ENCODE results near the gene CLPTM1. TPM values are rescaled to one million over a fixed set of nuclear protein-coding genes. Genes with fewer than 3 reads are reported as not detected.

The CLPTM1 gene
- total and polyA plus RNA-seq, 2 donors (not counting 3 experiments of a cell fraction or from before 2014, with no cell fraction given), result 108 to 176 TPM

- Histone ChIP-seq H4K20me1 (replicated peaks; ENCODE audit: control insufficient read depth, extremely low read depth, insufficient read depth, low read length) (peaks cover 3% of the 10 kb centered on the region), H3K4me2 (ENCODE audit: insufficient read depth, low read length) (no peak overlapping the region), H3K9ac (replicated peaks; ENCODE audit: extremely low read depth, insufficient read depth, low read length) (no peak overlapping the region), H3K4me3 (replicated peaks in 1 of 3; ENCODE audit: insufficient read depth in 1 of 3, low read depth in 1 of 3, low read length in 3 of 3) (no peak overlapping the region), H3K79me2 (ENCODE audit: control insufficient read depth, insufficient read depth, low read length) (peaks cover 16% of the 10 kb centered on the region), H3K9me1 (replicated peaks; ENCODE audit: control insufficient read depth, extremely low read depth, insufficient read depth, low read length) (no peaks in the 10 kb centered on the region), H3K4me1 (ENCODE audit: control insufficient read depth, extremely low read depth, insufficient read depth, low read length) (peaks cover 11% of the 10 kb centered on the region), H3K27me3 (ENCODE audit: control insufficient read depth in 2 of 2, insufficient read depth in 2 of 2, low read length in 2 of 2) (no peaks in the 10 kb centered on the region), H3K27ac (ENCODE audit: insufficient read depth, low read depth, low read length) (no peak overlapping the region), H2AFZ (ENCODE audit: low read depth, low read length) (no peak overlapping the region), H3K36me3 (ENCODE audit: control insufficient read depth in 2 of 2, extremely low read depth in 1 of 2, insufficient read depth in 2 of 2, low read length in 2 of 2) (peaks cover 0 to 23% of the 10 kb centered on the region in 2 experiments), H3K9me3 (replicated peaks; ENCODE audit: control insufficient read depth, insufficient read depth, low read length) (no peaks in the 10 kb centered on the region)
- FAIRE-seq, result no peak
- DNase-seq (ENCODE audit: low read depth, low spot score), result no peak
- dilution Hi-C loops (cut with MboI; ENCODE audit: extremely low pct_ligation_motif_present, low sequenced_read_pairs), result no loop called here
- CTCF ChIA-PET, result no interaction called here
- POLR2A ChIA-PET, result no interaction called here
- TF ChIP-seq GATA2 (IDR thresholded peaks at IDR 0.05; ENCODE audit: insufficient read depth, insufficient read length, low read depth, low read length) (no peak), FOS (IDR thresholded peaks at IDR 0.05; ENCODE audit: borderline replicate concordance, insufficient read depth, low read length) (no peak), JUN (IDR thresholded peaks at IDR 0.05; ENCODE audit: borderline replicate concordance, insufficient read depth, insufficient read length, low read depth) (no peak)
- BruUV-seq (replicated peaks), result no TSS peak
- intact Hi-C loops (cut with micrococcal nuclease), result loop anchor here (5.0 kb wide), 1 partner anchor 42 kb away; the partner anchor contains the start of genes GEMIN7 and ZNF296
These were observed 80.6 kb downstream of the CLPTM1 start for GRCh38 chr19:45035755-45036154.

- no peak overlapping the region for H3K27ac ChIP-seq (ENCODE audit: insufficient read depth, low read depth, low read length)
- H3K4me3 ChIP-seq (replicated peaks in 1 of 3; ENCODE audit: insufficient read depth in 1 of 3, low read depth in 1 of 3, low read length in 3 of 3), result no peak overlapping the region
- H2AFZ ChIP-seq (ENCODE audit: low read depth, low read length), result no peak overlapping the region
- no peaks in the 10 kb centered on the region for H3K9me3 ChIP-seq (replicated peaks; ENCODE audit: control insufficient read depth, insufficient read depth, low read length)
- no peak overlapping the region for H3K4me2 ChIP-seq (ENCODE audit: insufficient read depth, low read length)
- POLR2A ChIA-PET, result no interaction called here
- intact Hi-C loops (cut with micrococcal nuclease), result loop anchor here (5.0 kb wide), 1 partner anchor 40 kb away; the partner anchor contains the start of genes GEMIN7 and ZNF296
- DNase-seq (ENCODE audit: low read depth, low spot score), result no peak
- dilution Hi-C loops (cut with MboI; ENCODE audit: extremely low pct_ligation_motif_present, low sequenced_read_pairs), result no loop called here
- H3K36me3 ChIP-seq (ENCODE audit: control insufficient read depth in 2 of 2, extremely low read depth in 1 of 2, insufficient read depth in 2 of 2, low read length in 2 of 2), result peaks cover 0 to 33% of the 10 kb centered on the region in 2 experiments
- no TSS peak for BruUV-seq (replicated peaks)
- no peak overlapping the region for H3K9ac ChIP-seq (replicated peaks; ENCODE audit: extremely low read depth, insufficient read depth, low read length)
- TF ChIP-seq MAX (IDR thresholded peaks at IDR 0.05; ENCODE audit: insufficient read depth, insufficient read length) (no peak), POLR2AphosphoS5 (IDR thresholded peaks at IDR 0.05; ENCODE audit: insufficient read depth, low read depth, low read length) (no peak), GATA2 (IDR thresholded peaks at IDR 0.05; ENCODE audit: insufficient read depth, insufficient read length, low read depth, low read length) (no peak), FOS (IDR thresholded peaks at IDR 0.05; ENCODE audit: borderline replicate concordance, insufficient read depth, low read length) (no peak), CTCF (IDR thresholded peaks at IDR 0.05; ENCODE audit: extremely low read depth in 1 of 2, insufficient read depth in 1 of 2, low read depth in 1 of 2, low read length in 2 of 2) (no peak), JUN (IDR thresholded peaks at IDR 0.05; ENCODE audit: borderline replicate concordance, insufficient read depth, insufficient read length, low read depth) (no peak), EZH2 (IDR thresholded peaks at IDR 0.05; ENCODE audit: borderline replicate concordance, low read depth, low read length, severe bottlenecking) (no peak), POLR2A (IDR thresholded peaks at IDR 0.05; ENCODE audit: low read depth, low read length) (no peak), MYC (IDR thresholded peaks at IDR 0.05; ENCODE audit: low read depth, low read length) (no peak)
- CTCF ChIA-PET, result interaction anchor here (2.8 to 3.2 kb wide), 2 partner anchors 22 to 48 kb away, joined by 9 to 23 read pairs; no protein-coding TSS in a partner anchor
- peaks cover 3% of the 10 kb centered on the region for H4K20me1 ChIP-seq (replicated peaks; ENCODE audit: control insufficient read depth, extremely low read depth, insufficient read depth, low read length)
- H3K27me3 ChIP-seq (ENCODE audit: control insufficient read depth in 2 of 2, insufficient read depth in 2 of 2, low read length in 2 of 2), result no peaks in the 10 kb centered on the region
- H3K79me2 ChIP-seq (ENCODE audit: control insufficient read depth, insufficient read depth, low read length), result peaks cover 29% of the 10 kb centered on the region
- no peak for FAIRE-seq
- H3K4me1 ChIP-seq (ENCODE audit: control insufficient read depth, extremely low read depth, insufficient read depth, low read length), result peaks cover 11% of the 10 kb centered on the region
- no peaks in the 10 kb centered on the region for H3K9me1 ChIP-seq (replicated peaks; ENCODE audit: control insufficient read depth, extremely low read depth, insufficient read depth, low read length)
These were observed 82.4 kb downstream of the CLPTM1 start for GRCh38 chr19:45037393-45038169.

Data from endothelial cell of umbilical vein (primary cell).